HG03175 (cell line): Measurements from ENCODE around the gene PPP3CB.
"Not testable (repeated sequence)": the region's sequence is repeated elsewhere in the genome, so short reads cannot be mapped to it uniquely, and the experiment has no call there.

Experiments used
- ATAC-seq: cut with Tn5 transposase; IDR thresholded peaks from one replicate; pipeline ENCODE4 v1.9.1; 2021; ENCODE audit warnings: mild to moderate bottlenecking, moderate library complexity; ENCODE audit not compliant: unreplicated experiment

Gene PPP3CB

GRCh38 chr10:73416571-73416970 lies 79.3 kb downstream of the PPP3CB start:
- ATAC-seq = no peak

DNA sequence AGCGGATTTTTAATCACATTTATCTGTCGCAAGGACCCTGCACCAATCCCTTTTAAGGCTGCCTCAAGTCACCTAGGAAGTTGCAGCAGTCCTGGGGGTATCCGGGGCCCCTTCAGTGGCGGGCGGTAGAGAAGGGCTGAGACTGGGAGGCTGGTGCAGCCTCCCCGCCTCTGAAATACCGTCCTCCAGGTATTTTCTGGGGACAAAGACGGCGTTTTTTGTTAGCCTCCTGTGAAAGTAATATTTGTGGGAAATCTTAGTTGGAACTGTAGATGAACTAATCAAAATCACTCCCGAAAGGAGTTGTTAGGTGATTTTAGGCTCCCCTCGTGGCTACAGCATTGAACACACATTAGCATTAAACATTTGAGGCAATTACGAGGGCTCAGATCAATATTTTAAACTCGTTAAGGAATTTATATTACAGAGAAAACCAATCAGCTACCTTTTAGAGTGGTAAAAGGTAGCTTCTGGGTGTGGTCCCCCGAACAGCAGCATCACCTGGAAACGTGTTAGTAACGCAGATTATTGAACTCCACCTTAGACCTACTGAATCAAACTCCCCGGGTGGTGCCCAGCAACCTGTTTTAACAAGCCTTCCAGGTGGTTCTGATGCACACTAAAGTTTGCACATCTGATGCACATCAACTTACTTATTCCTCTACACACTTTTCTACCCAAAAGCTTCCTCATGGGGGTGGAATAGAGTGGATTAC lies 81.4 kb downstream of the PPP3CB start:
- ATAC-seq = peak; percentile 36

- peak; percentile 87 for ATAC-seq
Observed at GRCh38 chr10:73413528-73414229, 82.1 kb downstream of the PPP3CB start, which contains the start of gene ANXA7. ANXA7 (minus strand) TSS chr10:73414058; CDS start chr10:73400856, 13,202 bp downstream.

- peak; percentile 33 for ATAC-seq
Observed at GRCh38 chr10:73413108-73413527, 82.7 kb downstream of the PPP3CB start.

- ATAC-seq = no peak
Observed at GRCh38 chr10:73410897-73411296, 84.9 kb downstream of the PPP3CB start.

GRCh38 chr10:73408978-73409521 lies 86.8 kb downstream of the PPP3CB start:
- no peak for ATAC-seq

GRCh38 chr10:73408061-73408460 lies 87.8 kb downstream of the PPP3CB start:
- no peak for ATAC-seq

DNA sequence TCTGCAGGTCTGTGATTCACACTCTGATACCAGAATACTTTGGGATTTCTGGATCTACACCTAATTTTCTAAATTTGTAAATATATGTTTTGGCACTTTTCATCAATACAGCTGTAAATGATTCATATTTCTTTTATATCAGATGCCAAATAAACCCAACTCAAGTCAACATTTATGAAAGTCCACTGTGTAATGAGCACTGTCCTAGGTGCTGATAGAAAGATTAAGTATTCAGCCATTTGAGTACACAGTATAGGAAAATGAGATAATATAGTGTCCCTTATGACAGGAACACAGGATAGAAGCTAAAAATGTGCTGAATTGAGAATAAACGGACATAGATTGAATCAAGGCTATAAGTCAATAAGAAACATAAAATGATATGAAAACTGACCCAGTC lies 88.3 kb downstream of the PPP3CB start:
- no peak for ATAC-seq

- ATAC-seq = no peak
Observed at GRCh38 chr10:73406846-73407245, 89.0 kb downstream of the PPP3CB start.

- ATAC-seq = no peak
Observed at GRCh38 chr10:73405556-73405955, 90.3 kb downstream of the PPP3CB start.

DNA sequence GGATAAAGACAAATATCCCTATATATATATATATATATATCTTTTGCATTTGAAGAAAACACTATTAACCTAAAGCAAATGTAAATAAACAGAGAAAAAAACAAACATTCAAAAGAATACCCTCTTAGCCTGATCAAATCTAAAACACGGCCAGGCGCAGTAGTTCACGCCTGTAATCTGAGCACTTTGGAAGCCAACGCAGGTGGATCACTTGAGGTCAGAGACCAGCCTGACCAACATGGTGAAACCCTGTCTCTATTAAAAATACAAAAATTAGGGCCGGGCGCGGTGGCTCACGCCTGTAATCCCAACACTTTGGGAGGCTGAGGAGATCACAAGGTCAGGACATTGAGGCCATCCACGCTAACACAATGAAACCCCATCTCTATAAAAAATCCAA lies 91.1 kb downstream of the PPP3CB start:
- no peak for ATAC-seq

GRCh38 chr10:73401636-73402035 lies 94.2 kb downstream of the PPP3CB start:
- ATAC-seq = no peak

GRCh38 chr10:73399063-73399462 lies 96.8 kb downstream of the PPP3CB start:
- ATAC-seq = no peak

DNA sequence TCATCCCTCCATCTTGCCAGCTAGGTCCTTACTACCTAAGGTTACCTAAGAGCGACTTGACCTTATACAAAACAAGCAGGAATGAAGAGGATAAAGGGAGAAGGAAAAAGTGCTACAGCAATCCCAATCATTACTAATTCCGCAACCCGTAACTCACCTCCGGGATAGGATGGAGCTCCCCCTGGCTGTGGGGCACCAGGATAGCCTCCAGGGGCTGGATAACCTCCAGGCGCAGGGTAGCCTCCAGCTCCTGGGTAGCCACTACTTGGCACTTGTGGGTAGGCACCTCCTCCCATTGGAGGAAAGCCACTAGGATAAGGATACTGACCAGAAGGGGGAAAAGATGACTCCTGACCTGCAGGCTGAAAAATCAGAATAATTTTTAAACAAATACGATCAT lies 97.8 kb downstream of the PPP3CB start:
- ATAC-seq = no peak

- ATAC-seq = not testable (repeated sequence)
Observed at GRCh38 chr10:73394325-73394724, 101.5 kb downstream of the PPP3CB start.

DNA sequence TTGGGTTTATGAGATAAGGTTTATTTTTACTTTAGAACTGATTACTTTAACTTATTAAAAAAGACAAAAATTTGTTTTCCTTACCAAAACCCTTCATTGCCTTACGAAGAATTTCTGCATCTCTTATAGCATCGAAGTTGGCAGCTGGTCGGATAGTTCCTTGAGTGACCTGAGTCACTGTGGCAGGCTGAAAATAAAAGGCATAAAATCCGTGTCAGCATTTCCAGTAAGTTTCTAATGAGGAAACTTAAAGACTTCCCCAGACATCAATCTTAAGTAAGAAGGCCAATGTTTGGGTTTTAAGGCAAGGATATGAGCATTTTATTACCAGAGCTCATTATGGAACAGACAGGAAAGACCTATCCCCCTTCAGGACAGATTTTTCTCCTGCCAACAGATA lies 107.6 kb downstream of the PPP3CB start:
- no peak for ATAC-seq

DNA sequence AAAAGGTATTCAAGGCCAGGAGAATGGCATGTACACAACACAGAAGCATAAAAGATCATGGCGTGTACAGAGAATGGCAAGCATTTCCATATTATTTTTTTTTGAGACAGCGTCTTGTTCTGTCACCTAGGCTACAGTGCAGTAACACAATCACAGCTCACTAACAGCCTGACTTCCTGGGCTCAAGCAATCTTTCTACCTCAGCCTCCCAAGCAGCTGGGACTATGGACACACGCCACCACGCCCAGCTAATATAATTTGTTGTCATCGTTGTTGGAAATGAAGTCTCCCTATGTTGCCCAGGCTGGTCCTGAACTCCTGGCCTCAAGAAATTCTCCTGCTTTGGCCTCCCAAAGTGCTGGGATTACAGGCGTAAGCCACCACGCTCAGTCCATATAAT lies 109.2 kb downstream of the PPP3CB start:
- no peak for ATAC-seq
